ENCODE measurements around the gene ACE.

Gene ACE

GRCh38 chr17:63476854-63477479 lies at the start of gene ACE:
Gene ACE (plus strand): TSS chr17:63477061. CDS start chr17:63477095, 34 bp downstream.
- intact Hi-C loops (cut with DNase I), result loop anchor here (5.0 kb wide), 1 partner anchor 35 kb away; no protein-coding TSS in a partner anchor

GRCh38 chr17:63429766-63430165 lies 47.1 kb upstream of the ACE start:
- peak in 1 of 42 donors; percentile 9 for DNase-seq
- intact Hi-C loops (cut with DNase I), result loop anchor here (5.0 kb wide), 1 partner anchor 178 kb away; no protein-coding TSS in a partner anchor

More at GRCh38 chr17:63476854-63477479, at the start of gene ACE:
- peak in 31 of 42 donors; percentile 14 to 70 (median 41) for DNase-seq

GRCh38 chr17:63430223-63430622 lies 46.6 kb upstream of the ACE start:
- intact Hi-C loops (cut with DNase I), result loop anchor here (5.0 kb wide), 1 partner anchor 177 kb away; no protein-coding TSS in a partner anchor
- DNase-seq, result peak in 2 of 42 donors; percentile 19 to 26

- DNase-seq, result no peak
- intact Hi-C loops (cut with DNase I), result loop anchor here (5.0 kb wide), 1 partner anchor 176 kb away; no protein-coding TSS in a partner anchor
Measured at GRCh38 chr17:63431618-63431938, 45.3 kb upstream of the ACE start.

GRCh38 chr17:63431939-63432804 lies 44.7 kb upstream of the ACE start:
- DNase-seq, result peak in 2 of 42 donors; percentile 27 to 34
- intact Hi-C loops (cut with DNase I), result loop anchor here (5.0 kb wide), 1 partner anchor 175 kb away; no protein-coding TSS in a partner anchor

GRCh38 chr17:63433746-63434591 lies 42.9 kb upstream of the ACE start:
- intact Hi-C loops (cut with DNase I), result loop anchor here (5.0 kb wide), 1 partner anchor 173 kb away; no protein-coding TSS in a partner anchor
- peak in 14 of 42 donors; percentile 36 to 74 (median 49) for DNase-seq

- peak; percentile 51 to 93 (median 78) for DNase-seq
- intact Hi-C loops (cut with DNase I), result loop anchor here (5.0 kb wide), 1 partner anchor 172 kb away; no protein-coding TSS in a partner anchor
Measured at GRCh38 chr17:63434951-63435571, 41.8 kb upstream of the ACE start.

- intact Hi-C loops (cut with DNase I), result no loop called here
- DNase-seq, result peak in 33 of 42 donors; percentile 33 to 83 (median 60)
Measured at GRCh38 chr17:63435681-63436522, 41.0 kb upstream of the ACE start.

- DNase-seq, result peak in 23 of 42 donors; percentile 42 to 77 (median 56)
- intact Hi-C loops (cut with DNase I), result no loop called here
Measured at GRCh38 chr17:63436523-63437110, 40.2 kb upstream of the ACE start.

GRCh38 chr17:63437287-63438091 lies 39.4 kb upstream of the ACE start:
- DNase-seq, result peak in 33 of 42 donors; percentile 39 to 83 (median 62)
- intact Hi-C loops (cut with DNase I), result no loop called here

GRCh38 chr17:63438092-63439051 lies 38.5 kb upstream of the ACE start:
- DNase-seq, result peak in 1 of 42 donors; percentile 37
- intact Hi-C loops (cut with DNase I), result no loop called here

GRCh38 chr17:63439687-63440086 lies 37.2 kb upstream of the ACE start:
- intact Hi-C loops (cut with DNase I), result loop anchor here (5.0 to 10.0 kb wide), 2 partner anchors 38 to 85 kb away; partner anchors contain the start of genes ACE and KCNH6

GRCh38 chr17:63440127-63440769 lies 36.6 kb upstream of the ACE start:
- intact Hi-C loops (cut with DNase I), result loop anchor here (5.0 to 10.0 kb wide), 2 partner anchors 37 to 85 kb away; partner anchors contain the start of genes ACE and KCNH6
- no peak for DNase-seq

More at GRCh38 chr17:63439687-63440086, 37.2 kb upstream of the ACE start:
- DNase-seq, result no peak

GRCh38 chr17:63440770-63441335 lies 36.0 kb upstream of the ACE start:
- no peak for DNase-seq
- intact Hi-C loops (cut with DNase I), result loop anchor here (5.0 to 10.0 kb wide), 2 partner anchors 36 to 84 kb away; partner anchors contain the start of genes ACE and KCNH6
